ENCODE results near the gene CENPL.
"Not testable (repeated sequence)": the region's sequence is repeated elsewhere in the genome, so short reads cannot be mapped to it uniquely, and the experiment has no call there.

CENPL gene

DNA sequence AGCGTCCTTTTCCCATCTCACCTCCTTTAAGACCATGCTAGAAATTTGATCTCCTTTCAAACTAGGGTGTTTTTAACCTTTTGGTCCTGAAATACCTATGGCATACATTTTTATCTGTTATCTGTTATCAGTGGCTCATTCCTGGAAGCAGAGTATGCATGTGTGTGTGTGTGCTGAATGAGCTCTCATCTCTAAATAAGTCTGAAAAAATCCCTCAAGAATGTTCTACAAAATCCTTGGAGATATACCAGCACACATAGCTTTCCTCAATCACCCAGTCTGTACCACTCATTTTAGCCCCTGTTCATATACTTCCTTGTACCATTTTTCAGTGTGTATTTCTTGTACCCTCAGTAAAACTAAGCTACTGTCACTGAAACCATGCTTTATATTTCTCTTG is 6.2 kb downstream of the CENPL start:
- no peak overlapping the region for H3K4me3 ChIP-seq (ENCODE audit: low read depth, low read length)
- H3K27ac ChIP-seq: no peak overlapping the region
- TF ChIP-seq, protein P1, sequence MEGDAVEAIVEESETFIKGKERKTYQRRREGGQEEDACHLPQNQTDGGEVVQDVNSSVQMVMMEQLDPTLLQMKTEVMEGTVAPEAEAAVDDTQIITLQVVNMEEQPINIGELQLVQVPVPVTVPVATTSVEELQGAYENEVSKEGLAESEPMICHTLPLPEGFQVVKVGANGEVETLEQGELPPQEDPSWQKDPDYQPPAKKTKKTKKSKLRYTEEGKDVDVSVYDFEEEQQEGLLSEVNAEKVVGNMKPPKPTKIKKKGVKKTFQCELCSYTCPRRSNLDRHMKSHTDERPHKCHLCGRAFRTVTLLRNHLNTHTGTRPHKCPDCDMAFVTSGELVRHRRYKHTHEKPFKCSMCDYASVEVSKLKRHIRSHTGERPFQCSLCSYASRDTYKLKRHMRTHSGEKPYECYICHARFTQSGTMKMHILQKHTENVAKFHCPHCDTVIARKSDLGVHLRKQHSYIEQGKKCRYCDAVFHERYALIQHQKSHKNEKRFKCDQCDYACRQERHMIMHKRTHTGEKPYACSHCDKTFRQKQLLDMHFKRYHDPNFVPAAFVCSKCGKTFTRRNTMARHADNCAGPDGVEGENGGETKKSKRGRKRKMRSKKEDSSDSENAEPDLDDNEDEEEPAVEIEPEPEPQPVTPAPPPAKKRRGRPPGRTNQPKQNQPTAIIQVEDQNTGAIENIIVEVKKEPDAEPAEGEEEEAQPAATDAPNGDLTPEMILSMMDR (IDR thresholded peaks at IDR 0.05; ENCODE audit: low read depth, low read length, missing control alignments): no peak
- no peaks in the 10 kb centered on the region for H3K27me3 ChIP-seq (replicated peaks)
- in situ Hi-C loops (cut with HindIII; ENCODE audit: low pct_ligation_motif_present, low sequenced_read_pairs): no loop called here
- no peak for DNase-seq
- H3K36me3 ChIP-seq (replicated peaks): no peaks in the 10 kb centered on the region

DNA sequence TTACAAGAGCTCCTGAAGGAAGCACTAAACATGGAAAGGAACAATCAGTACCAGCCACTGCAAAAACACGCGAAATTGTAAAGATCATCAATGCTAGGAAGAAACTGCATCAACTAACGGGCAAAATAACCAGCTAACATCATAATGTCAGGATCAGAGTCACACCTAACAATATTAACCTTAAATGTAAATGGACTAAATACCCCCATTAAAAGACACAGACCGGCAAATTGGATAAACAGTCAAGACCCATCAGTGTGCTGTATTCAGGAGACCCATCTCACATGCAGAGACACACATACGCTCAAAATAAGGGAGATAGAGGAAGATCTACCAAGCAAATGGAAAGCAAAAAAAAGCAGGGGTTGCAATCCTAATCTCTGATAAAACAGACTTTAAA is 11.0 kb downstream of the CENPL start:
- H3K27me3 ChIP-seq (replicated peaks); H3K36me3 ChIP-seq (replicated peaks); H3K27ac ChIP-seq; H3K4me3 ChIP-seq (ENCODE audit: low read depth, low read length); DNase-seq; in situ Hi-C loops (cut with HindIII; ENCODE audit: low pct_ligation_motif_present, low sequenced_read_pairs): not testable (repeated sequence)

DNA sequence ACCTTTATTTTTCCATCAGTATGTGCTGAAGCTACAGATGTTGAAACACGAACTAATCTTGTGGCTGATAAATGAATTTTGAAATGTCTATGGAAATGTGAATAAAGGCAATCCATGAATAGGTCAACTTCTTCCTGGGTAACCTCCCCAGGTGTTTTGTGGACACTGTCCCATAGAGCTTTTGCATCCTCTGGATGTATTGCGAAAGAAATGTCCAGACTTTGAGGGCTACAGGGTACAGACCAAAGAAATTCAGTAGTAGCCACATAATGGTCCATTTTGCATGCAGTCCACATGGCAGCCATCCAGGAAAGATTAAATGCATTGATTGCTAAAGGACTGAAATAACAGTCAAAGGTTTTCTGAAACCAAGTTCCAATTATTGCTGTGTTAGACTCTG is 21.7 kb downstream of the CENPL start:
- H3K27me3 ChIP-seq (replicated peaks): no peaks in the 10 kb centered on the region
- no peak overlapping the region for H3K27ac ChIP-seq
- TF ChIP-seq, protein P1 (IDR thresholded peaks at IDR 0.05; ENCODE audit: low read depth, low read length, missing control alignments): no peak
- H3K4me3 ChIP-seq (ENCODE audit: low read depth, low read length): no peak overlapping the region
- in situ Hi-C loops (cut with HindIII; ENCODE audit: low pct_ligation_motif_present, low sequenced_read_pairs): no loop called here
- no peak for DNase-seq
- H3K36me3 ChIP-seq (replicated peaks): peaks cover 18% of the 10 kb centered on the region

DNA sequence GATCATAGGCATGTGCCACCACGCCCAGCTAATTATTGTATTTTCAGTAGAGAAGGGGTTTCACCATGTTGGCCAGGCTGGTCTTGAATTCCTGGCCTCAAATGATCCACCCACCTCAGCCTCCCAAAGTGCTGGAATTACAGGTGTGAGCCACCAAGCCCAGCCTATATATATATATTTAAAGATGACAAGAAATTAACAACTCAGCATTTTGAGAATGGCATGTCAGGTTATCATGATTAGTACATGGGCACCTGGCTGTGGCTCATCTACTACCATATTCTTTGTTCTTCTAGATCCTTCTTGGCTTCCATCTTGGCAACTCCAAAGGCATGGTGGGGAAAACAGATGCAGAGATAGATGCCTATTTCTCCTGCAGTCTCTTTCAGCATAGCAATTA is 24.7 kb downstream of the CENPL start:
- H3K36me3 ChIP-seq (replicated peaks); in situ Hi-C loops (cut with HindIII; ENCODE audit: low pct_ligation_motif_present, low sequenced_read_pairs); H3K27me3 ChIP-seq (replicated peaks); DNase-seq; H3K4me3 ChIP-seq (ENCODE audit: low read depth, low read length); H3K27ac ChIP-seq: not testable (repeated sequence)

DNA sequence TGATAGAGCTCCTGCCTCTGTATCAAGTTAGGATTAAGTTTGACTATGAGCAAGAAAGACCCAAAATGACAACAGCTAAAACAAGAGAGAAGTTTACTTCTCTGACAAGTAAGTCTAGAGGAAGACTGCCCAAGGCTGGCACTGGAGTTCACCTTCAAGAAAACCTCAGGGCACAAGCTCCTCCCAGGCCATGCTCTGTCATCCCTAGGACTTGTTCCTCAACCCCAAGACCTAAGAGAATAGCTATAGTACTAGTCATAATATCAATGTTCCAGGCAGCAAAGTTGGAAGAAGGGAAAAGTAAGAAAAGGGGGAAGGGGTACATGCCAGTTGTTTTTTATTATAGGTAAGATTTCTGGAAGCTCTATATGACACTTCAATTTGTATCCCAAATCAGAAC is 26.6 kb downstream of the CENPL start:
- TF ChIP-seq, protein P1 (IDR thresholded peaks at IDR 0.05; ENCODE audit: low read depth, low read length, missing control alignments): no peak
- Histone ChIP-seq H3K27me3 (replicated peaks) (no peaks in the 10 kb centered on the region), H3K4me3 (ENCODE audit: low read depth, low read length) (no peak overlapping the region), H3K27ac (no peak overlapping the region), H3K36me3 (replicated peaks) (peaks cover 5% of the 10 kb centered on the region)
- in situ Hi-C loops (cut with HindIII; ENCODE audit: low pct_ligation_motif_present, low sequenced_read_pairs): no loop called here
- DNase-seq: peak; percentile 1

DNA sequence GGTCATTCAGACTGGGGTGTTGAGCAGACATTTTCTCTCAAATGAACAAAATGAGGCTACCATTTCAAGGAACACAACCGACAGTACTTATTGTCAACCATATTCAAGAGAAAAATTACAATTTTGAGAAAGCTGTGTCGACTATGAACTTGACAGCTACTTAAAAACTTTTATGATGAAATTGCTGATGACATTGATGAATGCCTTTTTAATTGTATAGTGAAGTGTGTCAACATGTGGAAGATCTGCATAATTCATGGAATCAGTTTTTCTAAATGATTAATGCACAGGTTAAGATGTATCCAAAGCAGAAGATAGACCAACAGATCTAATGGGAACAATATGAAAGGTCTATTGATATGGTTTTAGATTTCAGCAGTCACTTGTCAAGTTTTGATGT is 34.8 kb downstream of the CENPL start:
- peaks cover 3% of the 10 kb centered on the region for H3K36me3 ChIP-seq (replicated peaks)
- H3K27ac ChIP-seq: no peak overlapping the region
- in situ Hi-C loops (cut with HindIII; ENCODE audit: low pct_ligation_motif_present, low sequenced_read_pairs): no loop called here
- no peaks in the 10 kb centered on the region for H3K27me3 ChIP-seq (replicated peaks)
- H3K4me3 ChIP-seq (ENCODE audit: low read depth, low read length): no peak overlapping the region
- DNase-seq: no peak
- TF ChIP-seq, protein P1 (IDR thresholded peaks at IDR 0.05; ENCODE audit: low read depth, low read length, missing control alignments): no peak

DNA sequence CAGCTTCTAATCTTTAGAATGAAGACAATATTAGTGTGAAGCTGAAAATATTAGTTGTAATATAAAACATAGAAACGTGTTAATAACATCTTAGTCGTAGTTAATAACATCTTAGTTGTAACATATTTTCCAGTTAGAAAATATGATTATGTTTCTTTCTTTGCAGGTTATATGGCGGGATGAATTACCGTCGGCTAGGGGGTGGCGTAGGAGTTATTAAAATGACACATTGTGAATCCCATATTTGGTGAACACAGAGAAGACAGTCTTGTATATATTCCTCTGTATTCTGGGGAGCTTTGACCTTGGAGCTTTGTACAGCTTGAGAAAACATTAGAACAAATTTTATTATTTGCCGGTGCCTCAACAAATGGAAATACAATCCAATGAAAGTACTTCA is 39.7 kb downstream of the CENPL start:
- H3K36me3 ChIP-seq (replicated peaks): peaks cover 13% of the 10 kb centered on the region

More for the DNA sequence above, 39.7 kb downstream of the CENPL start:
- H3K4me3 ChIP-seq (ENCODE audit: low read depth, low read length): no peak overlapping the region
- in situ Hi-C loops (cut with HindIII; ENCODE audit: low pct_ligation_motif_present, low sequenced_read_pairs): no loop called here
- TF ChIP-seq, protein P1 (IDR thresholded peaks at IDR 0.05; ENCODE audit: low read depth, low read length, missing control alignments): no peak
- no peak for DNase-seq
- no peaks in the 10 kb centered on the region for H3K27me3 ChIP-seq (replicated peaks)
- H3K27ac ChIP-seq: no peak overlapping the region
